CD4-positive, alpha-beta T cell treated with Interleukin-4 for 1 hour (primary cell): Measurements from ENCODE around the gene FILIP1.

ENCODE experiments used
- DNase-seq, 2 donors: peaks; one replicate each; pipeline ENCODE4 v3.0.0-alpha.2; 2020 to 2022

The FILIP1 gene

DNA sequence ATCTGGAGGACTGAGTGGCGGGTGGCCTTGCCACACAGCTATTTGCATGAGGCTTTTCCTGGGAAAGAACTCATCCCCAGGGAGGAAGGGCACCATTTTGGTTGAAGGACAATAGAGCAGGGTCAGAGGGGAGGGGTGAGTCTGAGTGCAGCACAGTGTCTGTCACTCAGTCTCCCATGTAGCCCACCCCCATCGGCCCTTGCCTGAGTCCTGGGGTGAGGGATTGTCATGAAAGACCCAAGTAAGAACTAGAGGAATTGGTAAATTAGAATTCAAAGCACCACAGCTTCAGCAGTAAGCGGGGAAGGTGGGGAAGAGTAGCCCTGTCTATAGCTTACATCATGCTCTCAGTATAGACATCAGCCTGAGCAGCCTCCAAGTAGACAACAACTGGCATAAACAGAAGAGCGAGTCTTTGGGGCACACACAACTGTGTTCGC, 118.6 kb downstream of the FILIP1 start:
- no peak for DNase-seq

DNA sequence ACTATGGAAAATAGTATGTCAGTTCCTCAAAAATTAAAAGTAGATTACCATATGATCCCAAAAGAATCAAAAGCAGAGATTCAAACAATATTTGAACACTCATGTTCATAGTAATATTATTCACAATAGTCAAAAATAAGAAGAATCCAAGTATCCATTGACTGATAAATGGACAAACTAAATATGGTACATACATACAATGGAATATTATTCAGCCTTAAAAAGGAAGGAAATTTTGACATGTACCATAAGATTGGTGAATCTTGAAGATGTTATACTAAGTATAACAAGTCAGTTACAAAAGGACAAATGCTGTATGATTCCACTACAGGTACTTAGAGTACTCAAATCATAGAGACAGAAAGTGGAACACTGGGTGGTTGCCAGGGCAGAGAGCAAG, 120.7 kb downstream of the FILIP1 start:
- DNase-seq: no peak

DNA sequence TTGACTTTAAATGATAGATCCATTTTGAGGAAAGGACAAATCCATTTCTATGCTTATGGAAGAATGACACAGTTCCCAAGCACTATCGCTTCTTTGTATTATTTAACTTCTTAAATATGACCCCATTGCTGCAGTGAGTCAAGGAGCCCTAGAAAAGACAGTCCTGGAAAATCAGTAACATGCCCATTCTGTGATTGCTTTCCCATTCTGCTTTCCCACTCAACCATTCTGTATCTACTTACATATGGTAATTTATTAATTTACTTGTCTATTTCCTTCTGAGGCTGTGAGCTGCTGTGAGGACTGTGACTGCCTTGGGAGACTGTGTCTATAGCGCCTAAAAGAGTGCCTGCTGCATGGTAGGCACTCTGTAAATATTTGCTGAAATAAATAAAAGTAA, 123.6 kb downstream of the FILIP1 start:
- no peak for DNase-seq

DNA sequence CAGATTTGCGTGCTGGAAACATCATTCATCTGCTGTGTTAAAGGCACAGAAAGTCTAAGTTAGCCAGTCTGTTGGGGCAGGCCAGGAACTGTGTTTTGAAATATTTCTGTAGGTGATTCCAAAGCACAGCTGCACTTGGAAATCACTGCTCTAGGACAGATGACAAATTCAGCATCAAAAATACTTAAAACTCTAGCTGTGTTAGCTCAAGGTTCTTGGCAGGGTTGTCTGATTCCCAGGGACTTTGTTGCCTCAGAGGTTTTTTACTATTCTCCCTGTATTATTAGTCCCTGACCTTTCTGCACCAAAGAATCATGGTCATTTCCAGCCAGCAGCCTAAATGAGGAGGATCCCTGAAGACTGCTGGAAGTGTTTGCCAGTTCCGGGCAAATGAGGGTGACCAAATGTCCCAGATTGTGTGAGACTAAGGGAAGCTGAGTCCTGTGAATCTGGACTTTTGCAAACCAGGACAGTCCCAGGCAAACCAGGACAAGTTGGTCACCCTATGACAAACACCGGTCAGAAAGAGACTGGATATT, 124.7 kb downstream of the FILIP1 start:
- no peak for DNase-seq

DNA sequence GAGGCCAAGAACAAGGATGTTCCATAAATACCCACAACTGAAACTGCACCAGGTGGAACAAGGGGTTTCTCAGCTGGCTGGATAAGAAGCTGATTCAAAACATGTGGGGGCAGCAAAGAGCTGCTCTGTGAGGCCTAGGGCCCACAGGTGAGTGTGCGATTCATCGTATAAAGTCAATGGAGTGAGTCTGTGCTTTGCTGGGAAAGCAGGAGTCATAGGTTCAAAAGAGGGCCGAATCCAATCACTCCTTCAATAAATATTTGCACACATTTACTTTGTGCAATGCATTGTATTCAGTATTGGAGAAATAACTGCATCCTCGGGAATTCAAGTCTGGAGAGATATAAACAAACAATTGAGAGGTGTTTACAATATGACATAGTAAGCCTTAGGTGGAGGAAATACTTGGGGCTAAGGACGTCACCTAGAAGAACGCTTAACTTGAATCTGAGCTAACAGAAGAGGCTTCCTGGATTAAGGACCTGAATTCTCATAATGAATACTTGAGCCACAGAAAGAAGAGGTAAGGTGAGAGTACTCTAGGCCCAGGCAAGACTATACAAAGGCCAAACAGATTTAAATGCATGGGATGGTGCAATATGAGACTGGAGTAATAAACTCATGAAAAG, 125.3 kb downstream of the FILIP1 start:
- no peak for DNase-seq

DNA sequence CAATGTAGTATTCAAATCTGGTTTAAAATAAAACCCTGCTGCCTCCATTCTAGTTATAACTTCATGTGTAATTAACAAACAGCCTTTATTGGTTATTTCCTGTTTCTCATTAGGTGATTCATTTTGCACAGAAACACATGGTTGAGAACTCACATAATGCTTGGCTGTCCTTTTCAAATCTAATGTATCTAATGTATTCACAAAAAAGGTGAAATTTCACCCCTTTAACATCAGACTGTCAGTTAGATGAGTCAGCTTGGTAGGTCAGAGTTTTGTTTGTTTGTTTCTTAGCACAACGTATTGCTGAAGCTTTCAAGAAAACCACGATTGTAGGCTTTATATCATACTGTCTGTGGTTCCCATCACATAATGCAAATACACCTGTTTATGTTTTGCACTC, 130.3 kb downstream of the FILIP1 start:
- no peak for DNase-seq

DNA sequence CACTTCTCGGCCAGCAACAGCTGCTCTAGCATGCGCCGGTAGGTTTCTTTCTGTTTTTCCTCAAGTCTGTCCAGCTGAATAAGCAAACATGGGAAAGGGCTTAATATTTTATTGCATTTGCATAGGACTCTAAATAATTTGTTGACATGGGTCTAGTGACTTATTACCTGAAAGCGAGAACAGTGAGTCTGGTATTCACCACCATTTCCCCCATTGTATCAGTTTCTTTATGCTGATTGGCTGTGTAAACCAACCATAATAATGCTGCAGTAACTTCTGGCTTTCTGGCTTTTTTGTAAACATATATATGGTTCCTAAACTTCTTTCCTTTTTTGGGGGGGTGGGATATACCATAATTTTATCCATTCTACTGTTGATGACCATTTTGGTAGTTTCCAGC, 140.0 kb downstream of the FILIP1 start:
- no peak for DNase-seq

DNA sequence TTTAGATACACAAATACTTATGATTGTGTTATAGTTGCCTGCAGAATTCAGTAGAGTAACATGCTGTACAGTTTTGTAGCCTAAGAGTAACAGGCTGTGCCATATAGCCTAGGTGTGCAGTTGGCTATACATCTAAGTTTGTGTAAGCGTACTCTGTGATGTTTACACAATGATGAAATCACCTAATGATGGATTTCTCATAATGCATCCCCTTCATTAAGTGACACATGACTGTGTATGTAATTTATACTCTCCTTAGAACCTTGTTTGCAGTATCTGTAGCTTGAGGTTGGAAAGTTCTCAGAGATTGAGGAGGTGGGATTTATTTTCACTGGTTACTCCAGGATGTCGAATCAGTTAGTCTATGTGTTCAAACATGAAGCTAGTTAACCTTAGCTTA, 142.0 kb downstream of the FILIP1 start:
- DNase-seq: no peak

DNA sequence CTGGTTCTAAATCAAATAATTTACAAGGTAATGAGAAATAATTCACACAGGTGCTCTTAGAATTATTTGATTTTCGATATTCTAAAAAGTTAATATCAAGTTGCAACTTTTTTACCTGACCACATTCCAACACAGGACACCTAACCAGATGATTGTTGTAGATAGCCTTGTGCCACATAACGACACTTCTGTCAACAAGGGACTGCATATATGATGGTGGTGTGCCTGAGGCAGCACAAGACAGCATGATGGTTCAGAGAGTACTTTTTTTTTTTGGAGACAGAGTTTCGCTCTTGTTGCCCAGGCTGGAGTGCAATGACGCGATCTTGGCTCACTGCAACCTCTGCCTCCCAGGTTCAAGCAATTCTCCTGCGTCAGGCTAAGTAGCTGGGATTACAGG, 142.8 kb downstream of the FILIP1 start:
- no peak for DNase-seq

DNA sequence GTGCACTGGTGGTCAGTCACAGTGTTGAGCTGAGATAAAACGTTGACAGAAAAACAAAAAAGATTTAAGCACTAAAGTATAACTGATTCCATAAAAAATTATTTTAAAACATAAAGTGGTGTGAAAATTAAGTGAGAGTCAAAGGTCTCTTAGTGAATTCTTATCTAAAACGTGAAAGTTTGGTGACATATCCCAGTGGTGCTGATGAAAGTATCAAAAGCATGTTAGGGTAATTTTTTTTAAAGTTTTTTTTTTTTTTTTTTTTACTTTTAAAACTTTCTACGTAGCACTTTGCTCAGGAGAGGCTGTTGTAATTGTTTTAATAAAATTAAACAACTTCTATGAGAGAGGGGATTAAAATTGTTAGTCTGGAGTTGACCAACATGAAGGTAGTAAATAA, 143.4 kb downstream of the FILIP1 start:
- no peak for DNase-seq

DNA sequence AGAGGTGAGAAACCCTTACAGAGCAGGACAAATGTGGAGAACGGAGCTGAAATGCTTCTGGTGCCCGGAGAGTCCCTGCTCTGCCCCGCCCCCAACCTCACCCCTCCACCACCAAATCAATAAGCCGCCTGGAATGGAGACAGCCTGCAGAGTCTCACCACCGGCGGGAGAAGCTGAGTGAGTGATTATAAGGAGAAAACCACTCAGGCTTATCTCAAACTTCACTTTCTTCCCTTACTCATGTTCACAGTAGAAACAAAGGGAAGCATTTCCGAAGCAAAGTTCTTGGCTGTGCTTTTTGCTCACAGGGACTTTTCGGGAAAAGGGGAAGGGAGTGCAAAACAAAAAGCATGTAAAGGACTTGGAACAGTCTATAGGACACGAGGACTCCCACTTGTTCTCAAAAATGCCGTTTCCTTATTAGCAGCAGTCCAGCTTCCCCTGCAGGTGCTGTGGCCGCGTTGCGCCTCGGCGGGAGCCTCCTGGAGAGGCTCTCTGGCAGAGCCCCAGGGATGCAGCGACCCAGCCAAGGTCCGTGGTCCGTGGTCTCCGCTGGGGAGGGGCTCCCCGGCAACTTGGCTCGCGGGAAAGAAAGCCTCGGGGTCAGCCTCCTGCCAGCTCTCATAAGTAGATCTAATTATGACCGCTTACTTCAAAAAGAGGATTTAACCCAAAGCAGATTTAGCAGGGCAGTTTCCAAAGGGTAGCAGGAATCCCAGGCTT, 144.2 kb downstream of the FILIP1 start:
- DNase-seq: no peak

DNA sequence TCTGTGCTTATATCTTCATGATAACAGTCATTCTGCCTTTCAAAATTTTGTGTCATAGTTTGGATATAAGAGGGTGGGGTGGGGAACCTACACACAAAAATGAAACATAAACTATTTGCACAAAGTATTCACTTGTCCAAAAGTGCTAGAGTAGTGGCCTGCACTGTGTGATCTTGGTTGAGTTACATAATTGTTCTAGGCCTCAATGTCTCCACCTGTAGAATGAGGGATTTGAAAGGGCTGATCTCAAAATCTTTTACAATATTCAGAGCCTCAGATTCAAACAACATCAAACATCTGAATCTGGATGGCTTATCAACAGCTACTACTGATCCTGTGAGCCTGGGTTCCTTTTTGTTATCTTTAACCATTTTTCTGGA, 144.7 kb downstream of the FILIP1 start:
- no peak for DNase-seq

DNA sequence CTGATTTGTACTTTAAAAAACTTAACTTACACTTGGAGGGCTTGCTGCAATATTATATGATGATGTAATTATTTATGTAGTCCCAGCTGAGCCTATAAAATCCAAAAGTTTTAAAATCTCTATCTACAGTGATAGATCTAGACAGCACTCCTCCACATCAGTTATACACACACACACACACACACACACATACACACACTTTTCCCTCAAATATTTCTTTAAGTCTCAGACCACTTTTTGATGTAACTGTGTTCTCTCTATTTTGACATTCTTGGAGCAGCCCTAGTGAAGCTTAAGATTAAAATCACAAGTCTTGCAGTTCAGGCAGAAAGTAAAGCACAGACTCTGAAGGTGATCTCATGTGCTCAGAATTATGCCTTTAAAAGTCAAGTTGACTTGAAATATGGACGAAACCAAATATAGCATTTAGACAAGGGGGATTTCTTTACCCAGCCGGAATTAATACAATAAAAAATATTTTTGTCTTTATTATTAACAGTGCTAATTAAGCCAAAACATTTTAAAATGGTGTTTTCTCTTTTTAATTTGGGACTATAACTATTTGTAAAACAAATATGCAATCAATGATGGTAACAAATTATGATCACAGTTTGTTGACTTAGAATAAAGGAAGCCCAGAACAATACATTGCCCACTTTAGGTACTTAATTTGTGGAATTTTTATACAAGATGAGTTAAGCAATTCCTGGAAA, 145.5 kb downstream of the FILIP1 start:
- no peak for DNase-seq

DNA sequence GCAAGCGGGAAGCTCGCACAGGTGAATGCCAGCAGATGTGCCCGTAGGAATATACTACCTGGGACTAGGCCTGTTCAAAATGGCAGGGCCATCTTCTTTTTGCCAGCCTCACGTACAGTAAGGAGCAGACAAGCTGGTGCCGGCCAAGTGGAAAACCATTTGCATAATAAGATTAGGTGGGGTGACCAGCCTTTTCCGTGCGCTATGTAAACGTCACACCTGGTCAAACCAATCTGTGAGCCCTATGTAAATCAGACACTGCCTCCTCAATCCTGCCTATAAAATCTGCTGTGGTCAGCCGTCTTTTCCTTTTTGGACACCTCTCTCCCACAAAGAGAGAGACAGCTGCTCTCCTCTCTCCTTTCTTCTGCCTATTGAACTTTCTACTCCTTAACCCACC, 148.2 kb downstream of the FILIP1 start:
- no peak for DNase-seq

DNA sequence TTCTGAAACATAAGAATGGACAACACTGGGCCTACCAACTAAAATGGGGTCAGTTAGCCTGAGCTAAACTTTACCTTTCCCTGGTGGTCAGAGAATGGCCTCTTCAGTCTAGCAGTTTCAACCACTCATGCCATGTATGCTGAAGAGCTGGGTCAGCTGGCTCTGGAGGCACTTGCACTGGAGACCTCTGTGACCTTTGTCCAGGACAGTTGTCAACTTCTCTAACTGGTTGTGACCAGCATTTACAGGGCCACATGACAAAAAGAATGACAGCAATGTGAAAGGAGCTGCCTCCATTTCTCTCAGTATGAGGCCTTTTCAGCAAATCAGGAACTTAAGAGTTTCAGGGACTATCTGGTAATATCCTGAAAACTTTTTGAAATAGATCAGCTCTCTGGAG, 149.1 kb downstream of the FILIP1 start:
- no peak for DNase-seq

DNA sequence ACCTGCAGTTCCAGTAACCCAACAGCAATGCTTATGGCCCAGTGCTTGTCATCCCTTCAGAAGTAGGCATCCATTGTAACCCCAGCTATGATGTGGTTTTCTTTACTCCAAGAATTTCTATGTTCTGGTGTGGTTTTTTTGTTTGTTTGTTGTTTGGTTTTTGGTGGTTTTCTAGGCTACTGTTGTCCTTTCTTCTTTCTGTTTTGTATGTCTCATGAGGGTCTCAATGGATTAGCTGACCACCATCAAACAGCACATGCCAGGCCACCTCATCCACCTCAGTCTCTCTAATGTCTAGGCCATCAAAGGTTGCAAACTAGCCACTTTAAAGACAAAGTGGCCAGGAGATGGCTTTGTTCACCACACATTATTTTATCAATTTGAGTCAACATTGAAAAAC, 149.6 kb downstream of the FILIP1 start:
- no peak for DNase-seq

DNA sequence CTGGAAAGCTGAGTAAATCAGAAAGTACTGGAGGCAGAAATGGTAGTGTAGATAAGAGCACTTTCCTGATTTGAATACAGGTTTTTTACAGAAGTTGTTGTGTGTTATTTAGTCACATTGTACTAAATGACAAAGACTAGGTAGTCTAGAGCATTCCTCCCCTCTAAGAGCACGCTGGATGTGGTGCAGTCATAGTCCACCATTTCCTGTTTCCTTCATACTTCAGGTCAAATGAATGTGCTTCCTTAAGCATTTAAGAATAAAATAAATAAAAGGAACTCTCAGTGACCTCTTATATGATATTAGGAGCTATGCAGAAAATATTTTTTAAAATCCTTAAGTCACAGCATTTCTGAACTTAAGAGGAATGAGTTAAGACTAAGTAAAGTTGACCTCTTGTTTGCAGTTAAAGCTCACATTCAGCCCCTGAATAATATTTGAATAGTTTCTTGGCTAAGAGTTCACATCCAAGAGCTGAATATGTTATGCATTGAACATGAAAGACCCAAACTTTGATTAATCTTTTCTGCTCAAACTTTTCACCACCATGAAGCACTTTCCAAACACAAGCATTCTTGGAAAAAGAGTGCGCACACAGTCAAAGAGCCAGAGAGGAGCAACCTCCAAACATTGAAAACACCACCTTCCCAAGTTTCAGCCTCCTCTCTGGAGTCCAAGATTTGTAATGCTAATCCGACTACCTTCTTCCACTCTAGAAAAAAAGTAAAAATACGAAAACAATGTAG, 155.6 kb downstream of the FILIP1 start:
- no peak for DNase-seq

DNA sequence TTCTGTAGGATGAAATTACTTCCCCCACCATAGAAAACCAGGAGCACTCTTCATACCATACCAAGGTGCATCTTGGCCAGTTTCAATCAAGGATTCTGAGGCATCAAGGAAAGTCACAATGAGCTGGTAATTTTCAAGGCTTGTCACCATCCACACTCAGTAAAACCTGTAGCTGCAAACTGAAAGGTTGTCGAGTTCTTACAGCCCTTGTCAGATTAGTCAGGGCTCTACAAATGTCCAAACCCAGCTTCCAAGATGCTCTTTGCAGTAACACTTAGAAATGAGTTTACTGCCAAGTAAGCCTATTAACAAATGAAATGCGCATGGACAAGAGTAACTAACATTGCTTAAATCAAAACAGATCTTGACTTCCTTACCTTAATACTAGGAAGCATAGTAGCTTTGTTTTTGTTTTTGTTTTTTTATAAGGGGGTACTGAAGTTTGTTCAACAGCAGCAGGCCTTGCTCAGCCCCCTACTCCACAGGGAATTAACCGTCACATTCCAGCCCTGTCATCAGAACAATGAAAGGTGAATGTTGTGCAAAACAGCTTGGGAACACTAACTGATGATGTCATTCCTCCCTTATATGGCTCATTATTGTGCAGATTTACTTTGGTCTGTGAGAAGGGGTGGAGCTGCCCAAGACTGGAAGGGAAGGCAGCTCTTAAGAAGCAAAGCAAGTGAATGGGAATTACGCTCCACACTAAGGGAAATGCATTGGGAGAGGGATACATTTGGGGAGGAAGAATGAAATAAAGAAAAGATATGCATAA, 159.1 kb downstream of the FILIP1 start:
- no peak for DNase-seq

DNA sequence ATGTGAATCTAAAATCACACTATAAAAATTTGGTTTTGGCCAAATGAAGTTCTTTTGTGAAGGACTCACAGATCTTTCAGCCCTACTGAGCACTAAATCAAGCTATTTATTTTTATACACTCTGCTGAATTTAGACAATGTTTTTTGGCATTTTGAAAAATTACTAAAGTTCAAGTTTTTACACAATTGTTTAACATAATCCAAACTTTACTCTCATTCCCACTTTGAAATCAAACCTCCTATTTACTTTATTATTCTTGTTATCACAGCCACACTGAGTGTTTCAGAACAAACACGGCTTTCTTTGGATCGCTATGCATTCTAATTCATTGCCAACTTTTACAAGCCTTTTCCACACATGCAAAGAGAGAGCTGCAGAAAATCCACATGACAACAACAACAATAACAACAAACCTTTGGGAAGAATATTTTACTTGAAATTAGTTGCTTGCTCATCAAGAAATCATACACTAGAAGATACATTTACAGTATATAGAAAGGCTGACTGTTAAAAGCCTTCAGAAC, 159.9 kb downstream of the FILIP1 start:
- DNase-seq: no peak

DNA sequence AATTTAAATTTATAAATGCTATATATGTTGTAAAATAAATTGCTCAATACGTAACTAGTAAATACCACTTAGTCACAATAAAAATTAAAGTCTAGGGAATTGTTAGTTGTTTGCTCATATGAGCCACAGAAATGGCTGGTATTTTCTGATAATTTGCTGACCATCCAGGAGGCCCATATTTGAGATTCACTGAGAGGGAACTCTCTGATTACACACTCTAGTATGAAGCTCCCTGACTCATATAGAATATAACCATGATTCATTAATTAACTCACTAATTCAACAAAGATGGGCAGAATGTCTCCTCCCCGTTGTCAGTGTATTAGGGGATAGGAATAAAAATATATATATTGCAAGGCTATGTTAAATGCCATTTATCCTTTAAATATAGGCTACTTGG, 162.4 kb downstream of the FILIP1 start:
- no peak for DNase-seq

DNA sequence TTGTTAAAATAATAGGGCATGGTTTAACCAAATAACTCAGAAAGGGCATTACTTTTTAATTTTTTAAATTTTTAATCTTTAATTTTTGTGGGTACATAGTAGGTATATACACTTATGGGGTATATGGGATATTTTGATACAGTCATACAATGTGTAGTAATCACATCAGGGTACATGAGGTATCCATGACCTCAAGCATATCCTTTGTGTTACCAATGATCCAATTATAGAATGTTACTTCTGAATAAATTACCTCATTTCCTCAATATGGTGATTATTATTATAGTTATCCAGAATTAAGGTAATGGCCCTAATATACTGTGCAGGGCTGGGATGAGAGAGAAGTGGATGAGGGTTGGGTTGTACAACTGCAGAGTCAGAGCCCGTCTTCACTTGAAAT, 163.9 kb downstream of the FILIP1 start:
- no peak for DNase-seq

DNA sequence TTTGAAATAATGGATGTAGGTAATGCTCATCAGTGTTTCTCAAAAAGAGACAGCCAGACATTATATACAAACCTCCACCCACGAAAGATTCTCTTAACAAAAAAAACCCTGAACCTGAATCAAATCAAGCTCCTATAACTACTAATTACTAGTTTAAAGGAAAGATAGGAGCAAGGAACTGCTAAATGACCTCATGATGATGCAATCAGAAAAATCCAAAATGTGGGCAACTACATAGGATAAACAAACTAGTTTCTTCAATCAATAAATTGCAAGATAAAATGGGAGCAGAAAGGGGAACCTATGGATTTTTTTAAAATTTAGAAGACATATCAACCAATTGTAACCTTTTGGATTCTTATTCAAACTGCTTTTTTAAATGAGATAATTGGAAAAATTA, 165.8 kb downstream of the FILIP1 start:
- DNase-seq: no peak
